ENCODE data around the gene DENND1A. TPM values are rescaled to one million over a fixed set of nuclear protein-coding genes. Genes with fewer than 3 reads are reported as not detected.
"Not testable (repeated sequence)": the region's sequence is repeated elsewhere in the genome, so short reads cannot be mapped to it uniquely, and the experiment has no call there.

DENND1A gene
- total RNA-seq, 4 donors from 2014 or later: 37.1 to 55.3 (median 50.0) TPM

DNA sequence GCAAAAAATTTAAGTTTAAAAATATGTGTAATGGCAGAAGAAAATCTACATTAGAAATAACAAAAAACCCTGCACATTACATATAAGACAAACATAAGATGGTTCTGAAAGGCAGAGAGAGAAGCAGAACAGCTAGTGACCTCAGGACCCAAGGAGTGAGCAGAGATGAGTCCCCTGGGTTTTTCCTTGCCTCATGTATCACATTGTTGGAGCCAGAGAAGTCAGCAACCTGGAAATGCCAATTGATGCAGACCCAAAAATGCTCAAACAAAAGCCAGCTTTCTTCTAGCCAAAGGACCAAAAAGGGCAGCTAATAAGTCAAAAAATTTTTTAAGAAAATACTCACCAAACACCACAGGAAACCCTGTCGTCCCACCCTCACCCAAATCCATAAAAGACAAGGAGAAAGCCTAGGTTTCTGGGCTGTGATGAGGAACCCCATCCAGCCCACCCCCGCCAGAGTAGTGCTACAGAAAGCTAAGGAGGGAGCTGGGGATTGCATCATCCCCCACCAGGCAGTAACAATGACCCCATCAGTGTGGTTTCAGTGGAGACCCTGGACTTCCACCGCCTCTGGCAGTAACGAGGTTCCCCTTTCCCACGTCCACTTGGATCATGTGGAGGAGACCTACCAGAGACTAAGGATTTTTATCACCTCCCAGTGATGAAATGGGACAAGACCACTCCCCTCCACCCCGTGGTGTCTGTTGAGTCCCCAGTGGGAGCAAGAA, 17.6 kb downstream of the DENND1A start:
- Histone ChIP-seq H3K4me3 (no peak overlapping the region), H3K4me1 (no peaks in the 10 kb centered on the region), H3K27me3 (no peaks in the 10 kb centered on the region), H3K9me3 (no peaks in the 10 kb centered on the region), H3K27ac (no peak overlapping the region), H3K36me3 (no peaks in the 10 kb centered on the region)
- TF ChIP-seq, protein P1, sequence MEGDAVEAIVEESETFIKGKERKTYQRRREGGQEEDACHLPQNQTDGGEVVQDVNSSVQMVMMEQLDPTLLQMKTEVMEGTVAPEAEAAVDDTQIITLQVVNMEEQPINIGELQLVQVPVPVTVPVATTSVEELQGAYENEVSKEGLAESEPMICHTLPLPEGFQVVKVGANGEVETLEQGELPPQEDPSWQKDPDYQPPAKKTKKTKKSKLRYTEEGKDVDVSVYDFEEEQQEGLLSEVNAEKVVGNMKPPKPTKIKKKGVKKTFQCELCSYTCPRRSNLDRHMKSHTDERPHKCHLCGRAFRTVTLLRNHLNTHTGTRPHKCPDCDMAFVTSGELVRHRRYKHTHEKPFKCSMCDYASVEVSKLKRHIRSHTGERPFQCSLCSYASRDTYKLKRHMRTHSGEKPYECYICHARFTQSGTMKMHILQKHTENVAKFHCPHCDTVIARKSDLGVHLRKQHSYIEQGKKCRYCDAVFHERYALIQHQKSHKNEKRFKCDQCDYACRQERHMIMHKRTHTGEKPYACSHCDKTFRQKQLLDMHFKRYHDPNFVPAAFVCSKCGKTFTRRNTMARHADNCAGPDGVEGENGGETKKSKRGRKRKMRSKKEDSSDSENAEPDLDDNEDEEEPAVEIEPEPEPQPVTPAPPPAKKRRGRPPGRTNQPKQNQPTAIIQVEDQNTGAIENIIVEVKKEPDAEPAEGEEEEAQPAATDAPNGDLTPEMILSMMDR (IDR thresholded peaks at IDR 0.05): no peak
- no peak for TF ChIP-seq POLR2A (IDR thresholded peaks at IDR 0.05)
- no peak for DNase-seq

DNA sequence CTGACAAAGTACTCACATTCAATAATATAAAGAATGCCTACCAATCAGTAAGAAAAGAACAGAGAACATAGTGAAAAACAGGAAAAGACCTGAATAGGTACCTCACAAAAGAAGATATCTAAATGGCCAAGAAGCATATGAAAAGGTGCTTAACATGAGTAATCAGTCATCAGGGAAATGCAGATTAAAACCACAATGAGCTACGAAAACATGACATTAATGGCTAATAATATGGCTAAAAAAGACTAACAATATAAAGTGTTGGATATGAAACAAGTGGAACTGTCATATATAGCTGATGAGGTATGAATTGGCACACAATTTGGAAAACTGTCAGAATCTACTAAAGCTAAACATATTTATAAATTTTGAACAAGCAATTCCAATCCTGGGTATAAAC, 18.9 kb downstream of the DENND1A start:
- no peak for TF ChIP-seq POLR2A (IDR thresholded peaks at IDR 0.05)
- TF ChIP-seq, protein P1 (IDR thresholded peaks at IDR 0.05): no peak
- no peak for DNase-seq
- no peak overlapping the region for H3K4me3 ChIP-seq
- no peaks in the 10 kb centered on the region for H3K9me3 ChIP-seq
- H3K27ac ChIP-seq: no peak overlapping the region
- no peaks in the 10 kb centered on the region for H3K27me3 ChIP-seq
- no peaks in the 10 kb centered on the region for H3K36me3 ChIP-seq
- H3K4me1 ChIP-seq: no peaks in the 10 kb centered on the region

DNA sequence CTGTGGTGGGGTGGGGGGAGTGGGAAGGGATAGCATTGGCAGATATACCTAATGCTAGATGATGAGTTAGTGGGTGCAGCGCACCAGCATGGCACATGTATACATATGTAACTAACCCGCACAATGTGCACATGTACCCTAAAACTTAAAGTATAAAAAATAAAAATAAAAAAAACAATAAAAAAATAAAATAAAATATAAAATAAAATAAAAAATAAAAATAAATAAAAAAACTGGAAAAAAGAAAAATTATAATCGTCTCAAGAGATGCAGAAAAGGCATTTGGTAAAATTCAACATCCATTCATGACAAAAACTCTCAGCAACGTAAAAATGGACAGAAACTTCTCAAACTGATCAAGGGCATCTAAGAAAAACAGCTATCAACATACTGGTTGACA, 20.7 kb downstream of the DENND1A start:
- not testable (repeated sequence) for H3K4me3 ChIP-seq, H3K27me3 ChIP-seq, H3K4me1 ChIP-seq, H3K9me3 ChIP-seq, DNase-seq, H3K27ac ChIP-seq, H3K36me3 ChIP-seq

DNA sequence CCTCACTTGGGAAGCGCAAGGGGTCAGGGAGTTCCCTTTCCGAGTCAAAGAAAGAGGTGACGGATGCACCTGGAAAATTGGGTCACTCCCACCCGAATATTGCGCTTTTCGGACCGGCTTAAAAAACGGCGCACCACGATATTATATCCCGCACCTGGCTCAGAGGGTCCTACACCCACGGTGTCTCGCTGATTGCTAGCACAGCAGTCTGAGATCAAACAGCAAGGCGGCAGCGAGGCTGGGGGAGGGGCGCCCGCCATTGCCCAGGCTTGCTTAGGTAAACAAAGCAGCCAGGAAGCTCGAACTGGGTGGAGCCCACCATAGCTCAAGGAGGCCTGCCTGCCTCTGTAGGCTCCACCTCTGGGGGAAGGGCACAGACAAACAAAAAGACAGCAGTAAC, 26.4 kb downstream of the DENND1A start:
- not testable (repeated sequence) for H3K4me3 ChIP-seq, H3K4me1 ChIP-seq, H3K36me3 ChIP-seq, H3K9me3 ChIP-seq, DNase-seq, H3K27ac ChIP-seq, H3K27me3 ChIP-seq

DNA sequence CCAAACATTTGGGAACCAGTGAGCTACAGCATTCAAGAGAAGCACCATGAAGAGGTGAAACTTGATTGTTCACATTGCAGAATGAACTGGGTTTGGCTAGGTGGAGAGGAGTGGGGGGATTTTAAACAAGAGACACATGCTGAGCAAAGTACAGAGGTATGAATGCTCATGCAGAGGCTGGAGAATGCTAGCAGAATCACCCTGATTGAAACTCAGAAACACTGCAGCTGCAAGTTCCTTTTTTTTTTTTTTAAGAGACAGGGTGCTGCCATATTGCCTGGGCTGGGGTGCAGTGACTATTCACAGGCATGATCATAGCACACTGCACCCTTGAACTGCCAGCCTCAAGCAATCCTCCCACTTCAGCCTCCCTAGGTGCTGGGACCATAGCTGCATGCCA, 35.1 kb downstream of the DENND1A start:
- no peak for DNase-seq
- no peak overlapping the region for H3K27ac ChIP-seq
- H3K4me3 ChIP-seq: no peak overlapping the region
- H3K36me3 ChIP-seq: no peaks in the 10 kb centered on the region
- no peaks in the 10 kb centered on the region for H3K9me3 ChIP-seq
- no peaks in the 10 kb centered on the region for H3K4me1 ChIP-seq
- H3K27me3 ChIP-seq: no peaks in the 10 kb centered on the region
- TF ChIP-seq POLR2A (IDR thresholded peaks at IDR 0.05): no peak
- TF ChIP-seq, protein P1 (IDR thresholded peaks at IDR 0.05): no peak

DNA sequence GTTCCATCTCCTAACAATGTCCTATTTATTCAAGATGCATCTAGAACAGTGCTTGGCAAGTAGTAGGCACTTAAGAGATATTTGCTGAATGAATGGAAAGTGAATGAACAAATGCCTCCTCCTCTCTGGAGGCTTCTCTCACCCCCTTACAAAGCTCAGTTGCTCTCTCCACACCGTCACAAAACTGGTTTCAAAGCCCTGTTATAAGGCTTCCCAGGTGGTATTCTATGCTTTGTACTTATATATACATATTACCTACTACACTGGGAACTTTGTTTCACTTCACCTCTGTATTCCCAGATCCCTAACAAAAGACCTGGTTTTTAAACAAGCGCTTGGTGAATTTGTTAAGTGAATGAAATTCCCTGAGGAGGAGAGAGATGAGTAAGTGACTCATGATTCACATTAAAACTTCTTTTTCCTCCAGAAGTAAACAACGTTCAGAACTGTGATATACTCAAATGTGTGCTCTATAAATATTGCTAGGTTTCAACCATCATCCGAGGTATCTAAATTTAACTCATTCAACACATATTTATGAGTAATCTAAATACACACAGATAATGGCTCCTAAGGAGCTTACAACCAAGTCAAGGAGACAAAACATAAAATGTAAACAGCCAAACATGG, 36.0 kb downstream of the DENND1A start:
- Histone ChIP-seq H3K9me3 (no peaks in the 10 kb centered on the region), H3K36me3 (no peaks in the 10 kb centered on the region), H3K27me3 (no peaks in the 10 kb centered on the region), H3K4me1 (no peaks in the 10 kb centered on the region), H3K4me3 (no peak overlapping the region), H3K27ac (no peak overlapping the region)
- no peak for DNase-seq
- TF ChIP-seq, protein P1 (IDR thresholded peaks at IDR 0.05): no peak
- no peak for TF ChIP-seq POLR2A (IDR thresholded peaks at IDR 0.05)
